Measurements from ENCODE around the gene DGCR8.
A peak's percentile ranks its signal among the peaks of the same experiment; 100 is the strongest.
"Not testable (repeated sequence)": the region's sequence is repeated elsewhere in the genome, so short reads cannot be mapped to it uniquely, and the experiment has no call there.

Gene DGCR8

GRCh38 chr22:20053407-20054033, 26.5 kb upstream of the DGCR8 start:
- no peak for DNase-seq

- DNase-seq, result no peak
These were observed 26.0 kb upstream of the DGCR8 start for GRCh38 chr22:20054034-20054427.

- no peak for DNase-seq
These were observed 25.6 kb upstream of the DGCR8 start for GRCh38 chr22:20054485-20054884.

GRCh38 chr22:20055144-20055543, 24.9 kb upstream of the DGCR8 start:
- DNase-seq, result no peak

GRCh38 chr22:20055654-20056053, 24.4 kb upstream of the DGCR8 start:
- no peak for DNase-seq

GRCh38 chr22:20056161-20056560, 23.9 kb upstream of the DGCR8 start:
- DNase-seq, result no peak

GRCh38 chr22:20056696-20057386, 23.2 kb upstream of the DGCR8 start:
- DNase-seq, result no peak

- DNase-seq, result no peak
These were observed 22.3 kb upstream of the DGCR8 start for GRCh38 chr22:20057596-20058268.

GRCh38 chr22:20058989-20059770, 20.9 kb upstream of the DGCR8 start:
- DNase-seq, result peak; percentile 73

- no peak for DNase-seq
These were observed 19.2 kb upstream of the DGCR8 start for GRCh38 chr22:20060700-20061480.

GRCh38 chr22:20061481-20061861, 18.6 kb upstream of the DGCR8 start:
- DNase-seq, result no peak

- no peak for DNase-seq
These were observed 17.8 kb upstream of the DGCR8 start for GRCh38 chr22:20062043-20062765.

GRCh38 chr22:20062766-20063083, 17.3 kb upstream of the DGCR8 start:
- no peak for DNase-seq

- no peak for DNase-seq
These were observed 16.5 kb upstream of the DGCR8 start for GRCh38 chr22:20063271-20064139.

- no peak for DNase-seq
These were observed 15.9 kb upstream of the DGCR8 start for GRCh38 chr22:20064140-20064480.

GRCh38 chr22:20064545-20065262, 15.3 kb upstream of the DGCR8 start:
- no peak for DNase-seq

- no peak for DNase-seq
These were observed 14.0 kb upstream of the DGCR8 start for GRCh38 chr22:20065896-20066616.

GRCh38 chr22:20066617-20067383, 13.2 kb upstream of the DGCR8 start:
- DNase-seq, result no peak

- not testable (repeated sequence) for DNase-seq
These were observed 12.7 kb upstream of the DGCR8 start for GRCh38 chr22:20067384-20067682.

Measured in hematopoietic multipotent progenitor cell treated with erythropoietin and hydrocortisone succinate and interleukin-3 and kit ligand, for 4 days (in vitro differentiated cells).